Heart left ventricle (tissue), 16 donors: ENCODE measurements around the gene ANXA3. TPM values are rescaled to one million over a fixed set of nuclear protein-coding genes. Genes with fewer than 3 reads are reported as not detected.

Experiments used
- ATAC-seq, 4 donors: fragments of 200-7000 bp; cut with Tn5 transposase; one replicate each; pipeline ENCODE4 v1.9.1; 2020 to 2022; ENCODE audit warnings: moderate library complexity in 4 of 4, mild to moderate bottlenecking in 3 of 4, moderate number of reproducible peaks in 1 of 4
- DNase-seq, 5 donors: peaks; one replicate each; pipeline ENCODE4 v3.0.0-alpha.2; 2020
- H3K27ac ChIP-seq, 12 donors: fragments of 200-600 bp; sonication (generic) in 4 of 12; one replicate each; pipeline versions ENCODE4 v1.5.0 to v1.8.0; 2016 to 2022; ENCODE audit warnings: mild to moderate bottlenecking in 2 of 12
- H3K27me3 ChIP-seq, 9 donors: fragments of 200-600 bp; sonication (generic) in 2 of 9; one replicate each; pipeline versions ENCODE4 v1.5.1 to v1.8.0; 2016 to 2022; ENCODE audit warnings: mild to moderate bottlenecking in 3 of 9
- H3K36me3 ChIP-seq, 9 donors: fragments of 200-600 bp; sonication (generic) in 2 of 9; one replicate each; pipeline versions ENCODE4 v1.5.0 to v1.8.0; 2018 to 2022; ENCODE audit warnings: mild to moderate bottlenecking in 2 of 9
- H3K4me1 ChIP-seq, 12 donors: fragments of 200-600 bp; sonication (generic) in 4 of 12; one replicate each; pipeline versions ENCODE4 v1.5.0 to v1.8.0; 2016 to 2022; ENCODE audit warnings: mild to moderate bottlenecking in 3 of 12
- H3K4me3 ChIP-seq, 12 donors: fragments of 200-600 bp; sonication (generic) in 4 of 12; one replicate each; pipeline versions ENCODE4 v1.5.0 to v1.8.0; 2017 to 2022; ENCODE audit warnings: mild to moderate bottlenecking in 9 of 12, moderate library complexity in 4 of 12
- H3K9me3 ChIP-seq, 12 donors: fragments of 200-600 bp; sonication (generic) in 4 of 12; one replicate each; pipeline versions ENCODE4 v1.5.0 to v1.8.0; 2016 to 2022; ENCODE audit warnings: mild to moderate bottlenecking in 1 of 12
- CTCF ChIP-seq, 12 donors: fragments of 200-600 bp; sonication (generic) in 4 of 12; IDR thresholded peaks; one replicate each; pipeline versions ENCODE4 v1.5.0 to v1.8.0; 2018 to 2022; ENCODE audit warnings: antibody characterized with exemption in 12 of 12, mild to moderate bottlenecking in 5 of 12
- POLR2A ChIP-seq, 2 donors: fragments of 450-650 bp; IDR thresholded peaks; one replicate each; pipeline ENCODE4 v1.6.1; 2017; ENCODE audit warnings: antibody characterized with exemption in 2 of 2, mild to moderate bottlenecking in 2 of 2, moderate library complexity in 2 of 2
- WGBS, 4 donors: extraction: QIAGEN DNeasy Blood & Tissue Kit in 2 of 4; methylation state at CpG; one replicate each; pipeline versions ENCODE4 v1.1.5 to v1.1.7; 2013 to 2018; 5-methylcytosine and 5-hydroxymethylcytosine counted together
- intact Hi-C, 10 donors: fragments of 100-400 bp; cut with DNase I; formaldehyde crosslinking; loops; one replicate each; pipeline versions ENCODE4 v1.11.1 to v1.14.2; 2022
- polyA plus RNA-seq, 2 donors: library from polyadenylated mRNA; stranded (reverse); fragments of 200-250 nt; gene quantifications; one replicate each; pipeline ENCODE4 v1.2.3, GENCODE V29; 2013
- total RNA-seq, 9 donors: library from RNA; depleted of rRNA in 2 of 9; stranded (reverse); fragments of >200 nt in 2 of 9; fragmentation: NEBNext Ultra II Directional in 3 of 9; extraction: Animal tissue kit (Norgen Biotek cat#: 25700) in 3 of 9; gene quantifications; one replicate each; pipeline versions ENCODE4 v1.1.0 to v1.2.4, GENCODE V29; 2016 to 2023
- donor health status: ischemic (EF 13 %, LVEDD 7.1; RV severe dilation, severe dysfunction).
- donor health status: healthy with polysubstance abuse.
- donor health status: DM: no; HTN: yes; CAD: no.
- donor health status: DM: no; HTN: no; CAD: no.
- donor health status: ischemic (EF 25% LVEDD 6.9; RV normal size, moderate dysfunction).
- donor health status: ischemic (EF 25% LVEDD 5.7; RV mildly dilated, moderate dysfunction).
- donor health status: healthy.
- donor health status: DM: yes; HTN: yes; CAD: no.
- donor health status: ischemic (EF 35%, LVEDD 5.7; RV mildly dilated, moderate dysfunction).
- donor health status: nonischemic (EF 11% LVEDD 7.7; RV severe dilation, severe dysfunction).
- donor health status: DM: yes; HTN: yes; CAD: no.
- donor health status: PGD.
- donor health status: ischemic (EF 29% LVEDD 5.4; RV normal size, mild dysfunction).
- donor health status: nonischemic (EF 23%, LVEDD 6.1; RV moderate dilation, normal function).

Gene ANXA3
- total and polyA plus RNA-seq, 11 donors = 12.9 to 119 (median 28.7) TPM

DNA sequence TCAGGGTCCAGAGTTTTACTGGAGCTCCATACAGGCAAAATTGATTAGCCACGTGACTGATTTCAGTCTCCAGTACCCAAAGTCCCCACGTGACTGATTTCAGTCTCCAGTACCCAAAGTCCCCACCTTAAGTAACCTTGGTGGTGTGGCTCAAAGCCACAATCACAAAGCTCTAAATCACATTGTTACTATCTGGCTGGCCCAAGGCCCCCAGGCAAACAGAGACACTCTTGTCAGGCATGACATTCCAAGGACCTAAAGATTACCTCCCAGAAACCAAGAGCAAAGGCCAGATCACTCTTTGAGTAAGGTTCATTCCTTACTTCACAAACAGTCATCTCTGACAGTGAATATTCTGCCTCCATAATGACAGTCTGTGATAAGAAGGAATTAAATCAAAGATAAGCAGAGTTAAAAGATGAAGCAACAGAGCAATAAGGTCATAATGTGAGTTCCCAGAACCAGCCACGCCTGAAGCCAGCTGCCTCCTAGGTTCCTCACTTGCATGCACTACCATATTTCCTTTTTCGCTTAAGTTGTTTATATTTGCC is 78.5 kb downstream of the ANXA3 start:
- Histone ChIP-seq H3K4me1 (peaks cover 0 to 46% (median 10%) of the 10 kb centered on the region in 12 donors), H3K9me3 (no peaks in the 10 kb centered on the region), H3K27me3 (no peaks in the 10 kb centered on the region), H3K27ac (peak overlapping the region in 5 of 12 donors; percentile 8 to 87 (median 45)), H3K4me3 (no peak overlapping the region), H3K36me3 (no peaks in the 10 kb centered on the region)
- peak in 1 of 5 donors; percentile 46 for DNase-seq
- intact Hi-C loops = loop anchor here in 2 of 10 donors (5.0 kb wide), 2 partner anchors 137 to 147 kb away; partner anchors contain the start of gene BMP2K (in 1 of the 2)
- TF ChIP-seq POLR2A (IDR thresholded peaks at IDR 0.05) = no peak
- peak in 3 of 4 donors; percentile 40 to 51 (median 49) for ATAC-seq
- WGBS, 4 donors = 63 to 70% (median 68%) methylated on average over 4 of the region's 4 CpGs

DNA sequence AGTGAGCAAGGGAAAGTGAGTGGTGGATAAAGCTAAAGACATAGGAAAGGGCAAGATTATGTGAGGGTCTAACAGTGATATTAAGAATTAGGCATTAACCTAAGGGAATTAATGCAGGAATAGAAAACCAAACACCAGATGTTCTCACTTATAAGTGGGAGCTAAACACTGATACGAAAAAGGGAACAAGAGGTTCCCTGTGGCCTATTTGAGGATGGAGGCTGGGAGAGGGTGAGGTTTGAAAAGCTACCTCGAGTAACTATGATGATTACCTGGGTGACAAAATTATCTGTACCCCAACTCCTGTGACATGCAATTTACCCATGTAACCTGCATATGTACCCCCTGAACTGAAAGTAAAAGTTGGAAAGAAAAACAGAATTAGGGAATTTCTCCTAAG is 79.0 kb downstream of the ANXA3 start:
- H3K4me3 ChIP-seq = no peak overlapping the region
- peaks cover 0 to 46% (median 10%) of the 10 kb centered on the region in 12 donors for H3K4me1 ChIP-seq
- peak overlapping the region in 4 of 12 donors; percentile 4 to 87 (median 27) for H3K27ac ChIP-seq
- peak in 1 of 4 donors; percentile 35 for ATAC-seq
- H3K27me3 ChIP-seq = no peaks in the 10 kb centered on the region
- intact Hi-C loops = loop anchor here in 1 of 10 donors (5.0 kb wide), 1 partner anchor 137 kb away; no protein-coding TSS in a partner anchor
- no peak for TF ChIP-seq CTCF (IDR thresholded peaks at IDR 0.05)
- no peak for TF ChIP-seq POLR2A (IDR thresholded peaks at IDR 0.05)
- no peak for DNase-seq
- H3K36me3 ChIP-seq = no peaks in the 10 kb centered on the region
- WGBS, 4 donors = 56 to 71% (median 66%) methylated on average over 2 of the region's 2 CpGs
- no peaks in the 10 kb centered on the region for H3K9me3 ChIP-seq

- 40 to 45% (median 44%) methylated on average over 5 of the region's 5 CpGs for WGBS, 4 donors
- DNase-seq (peak in 3 of 5 donors; percentile 22 to 42 (median 35)), ATAC-seq (peak; percentile 54 to 90 (median 76))
- peak overlapping the region; percentile 1 to 74 (median 54) for H3K27ac ChIP-seq
- TF ChIP-seq CTCF (IDR thresholded peaks at IDR 0.05) = no peak
- TF ChIP-seq POLR2A (IDR thresholded peaks at IDR 0.05) = no peak
- H3K36me3 ChIP-seq = no peaks in the 10 kb centered on the region
- peaks cover 0 to 59% (median 10%) of the 10 kb centered on the region in 12 donors for H3K4me1 ChIP-seq
- H3K27me3 ChIP-seq = no peaks in the 10 kb centered on the region
- intact Hi-C loops = loop anchor here in 1 of 10 donors (5.0 kb wide), 1 partner anchor 133 kb away; no protein-coding TSS in a partner anchor
- H3K9me3 ChIP-seq = no peaks in the 10 kb centered on the region
- H3K4me3 ChIP-seq = no peak overlapping the region
Measured at GRCh38 chr4:78634011-78634664, 82.6 kb downstream of the ANXA3 start.

GRCh38 chr4:78638337-78639172 is 87.0 kb downstream of the ANXA3 start:
- Histone ChIP-seq H3K36me3 (no peaks in the 10 kb centered on the region), H3K4me1 (peaks cover 0 to 31% (median 5%) of the 10 kb centered on the region in 12 donors), H3K27me3 (no peaks in the 10 kb centered on the region), H3K9me3 (no peaks in the 10 kb centered on the region), H3K27ac (peak overlapping the region in 1 of 12 donors; percentile 82), H3K4me3 (no peak overlapping the region)
- no peak for ATAC-seq
- no peak for TF ChIP-seq CTCF (IDR thresholded peaks at IDR 0.05)
- TF ChIP-seq POLR2A (IDR thresholded peaks at IDR 0.05) = no peak
- DNase-seq = no peak
- intact Hi-C loops = no loop called here
- 85 to 92% (median 89%) methylated on average over 4 of the region's 4 CpGs for WGBS, 4 donors
